Endodermal cell (in vitro differentiated cells): ENCODE results near the gene RCAN3. TPM values are rescaled to one million over a fixed set of nuclear protein-coding genes. Genes with fewer than 3 reads are reported as not detected.
"Not testable (repeated sequence)": the region's sequence is repeated elsewhere in the genome, so short reads cannot be mapped to it uniquely, and the experiment has no call there.

ENCODE experiments used
- DNase-seq: peaks from one replicate; pipeline ENCODE4 v3.0.0-alpha.2; 2017
- H3K27ac ChIP-seq: 2 replicates; pipeline ENCODE4 v1.5.1; 2013; ENCODE audit warnings: mild to moderate bottlenecking, low read depth, low read length, moderate library complexity
- H3K27me3 ChIP-seq: 2 replicates; pipeline ENCODE4 v1.6.1; 2013; ENCODE audit warnings: mild to moderate bottlenecking, low read length, moderate library complexity; ENCODE audit not compliant: insufficient read depth, control insufficient read depth, poor library complexity, severe bottlenecking
- H3K36me3 ChIP-seq: 2 replicates; pipeline ENCODE4 v1.7.0; 2013; ENCODE audit warnings: mild to moderate bottlenecking, low read length, moderate library complexity; ENCODE audit not compliant: control insufficient read depth, insufficient read depth
- H3K4me1 ChIP-seq: one replicate; pipeline ENCODE4 v1.7.0; 2013; ENCODE audit warnings: low read length; ENCODE audit not compliant: control insufficient read depth, insufficient read depth
- H3K4me3 ChIP-seq: 2 replicates; pipeline ENCODE4 v1.5.1; 2013; ENCODE audit warnings: mild to moderate bottlenecking, low read length, moderate library complexity
- H3K9ac ChIP-seq: 2 replicates; pipeline ENCODE4 v1.6.1; 2013; ENCODE audit warnings: mild to moderate bottlenecking, low read length, moderate library complexity; ENCODE audit not compliant: poor library complexity, severe bottlenecking; ENCODE audit errors: extremely low read depth
- H3K9me3 ChIP-seq: 2 replicates; pipeline ENCODE4 v1.6.1; 2013; ENCODE audit warnings: mild to moderate bottlenecking, low read length, moderate library complexity; ENCODE audit not compliant: control insufficient read depth
- H3K27ac Mint-ChIP-seq: 2 replicates; pipeline ENCODE4 v1.8.0; 2020; ENCODE audit warnings: mixed read lengths
- H3K27me3 Mint-ChIP-seq: 2 replicates; pipeline ENCODE4 v1.8.0; 2021; ENCODE audit warnings: mild to moderate bottlenecking, mixed read lengths; ENCODE audit not compliant: insufficient read depth
- H3K36me3 Mint-ChIP-seq: 2 replicates; pipeline ENCODE4 v1.8.0; 2020; ENCODE audit warnings: low read depth, mixed read lengths
- H3K4me1 Mint-ChIP-seq: 2 replicates; pipeline ENCODE4 v1.8.0; 2020; ENCODE audit warnings: mixed read lengths
- H3K4me3 Mint-ChIP-seq: 2 replicates; pipeline ENCODE4 v1.8.0; 2020; ENCODE audit warnings: mild to moderate bottlenecking, moderate library complexity, mixed read lengths
- H3K9me3 Mint-ChIP-seq: 2 replicates; pipeline ENCODE4 v1.8.0; 2020; ENCODE audit warnings: mild to moderate bottlenecking, mixed read lengths
- WGBS, 2 experiments: methylation state at CpG; one replicate each; pipeline versions ENCODE4 v1.1.5 to v1.1.7; 2013; ENCODE audit warnings: missing lambda C conversion rate in 2 of 2, mixed read lengths in 1 of 2; ENCODE audit not compliant: insufficient coverage in 1 of 2, insufficient read length in 1 of 2; 5-methylcytosine and 5-hydroxymethylcytosine counted together
- total RNA-seq, 2 donors: library from RNA; stranded (reverse); fragmentation: NEBNext Ultra II Directional in 1 of 2; extraction: Animal tissue kit (Norgen Biotek cat#: 25700) in 1 of 2; gene quantifications; 2 replicates in 1 of 2; 3 replicates in 1 of 2; pipeline ENCODE4 v1.2.1, GENCODE V29; 2021
- TF ChIP-seq, protein P1 (sequence below): fragments of 200-600 bp; sonication (generic); conservative IDR thresholded peaks from 2 replicates; pipeline ENCODE4 v1.5.0; 2021; ENCODE audit warnings: antibody characterized with exemption, mild to moderate bottlenecking

Gene RCAN3
- total RNA-seq, 2 donors from 2014 or later: 31.9 to 36.8 TPM

DNA sequence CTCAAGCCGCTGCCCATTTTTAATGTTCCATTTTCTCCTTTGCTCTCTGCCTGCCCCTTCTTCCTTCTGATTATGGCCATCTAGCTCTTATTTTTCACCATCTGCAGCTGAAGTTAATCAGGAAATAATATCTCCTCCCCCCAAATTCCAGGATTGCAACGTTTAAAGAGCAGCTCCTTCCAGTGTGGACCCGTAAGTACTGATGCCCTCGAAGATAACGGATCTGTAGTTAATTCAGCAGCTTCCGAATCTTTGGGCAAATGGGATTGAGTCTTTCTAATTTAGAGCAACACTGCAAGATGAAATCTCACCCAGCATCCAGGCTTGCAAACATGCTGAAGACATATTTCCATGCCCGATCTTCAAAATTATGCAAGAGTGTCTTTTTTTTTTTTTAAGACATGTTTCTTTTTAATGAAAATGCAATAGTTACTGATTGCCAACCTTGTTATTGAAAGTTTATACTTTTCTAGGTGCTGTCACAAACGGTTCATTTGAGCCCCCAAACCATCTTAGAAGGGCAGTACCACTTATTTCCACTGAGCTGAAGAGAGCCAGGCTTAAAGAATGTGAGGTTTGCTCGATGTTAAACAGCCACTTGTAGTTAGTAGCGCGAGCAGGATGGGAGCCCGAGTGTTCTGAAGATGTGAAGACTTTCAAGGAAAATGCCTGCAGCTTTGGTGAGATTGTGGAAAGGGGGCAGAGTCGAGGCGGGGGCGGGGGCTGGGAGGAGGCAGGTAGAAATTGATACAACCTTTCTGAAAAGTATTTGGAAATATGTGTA is 10.9 kb upstream of the RCAN3 start:
- H3K27ac Mint-ChIP-seq: no peak overlapping the region
- TF ChIP-seq, protein P1, sequence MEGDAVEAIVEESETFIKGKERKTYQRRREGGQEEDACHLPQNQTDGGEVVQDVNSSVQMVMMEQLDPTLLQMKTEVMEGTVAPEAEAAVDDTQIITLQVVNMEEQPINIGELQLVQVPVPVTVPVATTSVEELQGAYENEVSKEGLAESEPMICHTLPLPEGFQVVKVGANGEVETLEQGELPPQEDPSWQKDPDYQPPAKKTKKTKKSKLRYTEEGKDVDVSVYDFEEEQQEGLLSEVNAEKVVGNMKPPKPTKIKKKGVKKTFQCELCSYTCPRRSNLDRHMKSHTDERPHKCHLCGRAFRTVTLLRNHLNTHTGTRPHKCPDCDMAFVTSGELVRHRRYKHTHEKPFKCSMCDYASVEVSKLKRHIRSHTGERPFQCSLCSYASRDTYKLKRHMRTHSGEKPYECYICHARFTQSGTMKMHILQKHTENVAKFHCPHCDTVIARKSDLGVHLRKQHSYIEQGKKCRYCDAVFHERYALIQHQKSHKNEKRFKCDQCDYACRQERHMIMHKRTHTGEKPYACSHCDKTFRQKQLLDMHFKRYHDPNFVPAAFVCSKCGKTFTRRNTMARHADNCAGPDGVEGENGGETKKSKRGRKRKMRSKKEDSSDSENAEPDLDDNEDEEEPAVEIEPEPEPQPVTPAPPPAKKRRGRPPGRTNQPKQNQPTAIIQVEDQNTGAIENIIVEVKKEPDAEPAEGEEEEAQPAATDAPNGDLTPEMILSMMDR: peak; percentile 43
- Histone ChIP-seq H3K4me3 (no peak overlapping the region), H3K27me3 (no peaks in the 10 kb centered on the region), H3K36me3 (no peaks in the 10 kb centered on the region), H3K9ac (no peak overlapping the region), H3K27ac (no peak overlapping the region), H3K9me3 (peaks cover 9% of the 10 kb centered on the region), H3K4me1 (no peaks in the 10 kb centered on the region)
- H3K27me3 Mint-ChIP-seq: peaks cover 3% of the 10 kb centered on the region
- peaks cover 29% of the 10 kb centered on the region for H3K9me3 Mint-ChIP-seq
- DNase-seq: no peak
- WGBS, 2 experiments: 82 to 84% methylated on average over 13 of the region's 15 CpGs
- peaks cover 3% of the 10 kb centered on the region for H3K36me3 Mint-ChIP-seq
- H3K4me3 Mint-ChIP-seq: no peak overlapping the region
- no peaks in the 10 kb centered on the region for H3K4me1 Mint-ChIP-seq

DNA sequence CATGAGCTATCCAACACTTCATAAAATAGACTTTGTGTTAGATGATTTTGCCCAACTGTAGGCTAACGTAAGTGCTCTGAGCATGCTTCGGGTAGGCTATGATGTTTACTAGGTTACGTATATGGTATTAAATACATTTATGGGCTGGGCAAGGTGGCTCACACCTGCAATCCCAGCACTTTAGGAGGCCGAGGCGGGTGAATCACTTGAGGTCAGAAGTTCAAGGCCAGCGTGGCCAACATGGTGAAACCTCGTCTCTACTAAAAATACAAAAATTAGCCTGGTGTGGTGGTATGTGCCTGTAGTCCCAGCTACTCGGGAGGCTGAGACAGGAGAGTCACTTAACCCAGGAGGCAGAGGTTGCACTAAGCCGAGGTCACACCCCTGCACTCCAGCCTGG is 9.7 kb upstream of the RCAN3 start:
- not testable (repeated sequence) for H3K4me3 ChIP-seq, H3K4me1 ChIP-seq, H3K27ac ChIP-seq, H3K36me3 ChIP-seq, H3K4me3 Mint-ChIP-seq, H3K36me3 Mint-ChIP-seq, H3K27me3 ChIP-seq, H3K4me1 Mint-ChIP-seq, H3K27me3 Mint-ChIP-seq, H3K9ac ChIP-seq, H3K27ac Mint-ChIP-seq, DNase-seq, H3K9me3 ChIP-seq
- H3K9me3 Mint-ChIP-seq: peaks cover 29% of the 10 kb centered on the region
- 94 to 100% methylated on average over 1 to 9 of the region's 9 CpGs for WGBS, 2 experiments

DNA sequence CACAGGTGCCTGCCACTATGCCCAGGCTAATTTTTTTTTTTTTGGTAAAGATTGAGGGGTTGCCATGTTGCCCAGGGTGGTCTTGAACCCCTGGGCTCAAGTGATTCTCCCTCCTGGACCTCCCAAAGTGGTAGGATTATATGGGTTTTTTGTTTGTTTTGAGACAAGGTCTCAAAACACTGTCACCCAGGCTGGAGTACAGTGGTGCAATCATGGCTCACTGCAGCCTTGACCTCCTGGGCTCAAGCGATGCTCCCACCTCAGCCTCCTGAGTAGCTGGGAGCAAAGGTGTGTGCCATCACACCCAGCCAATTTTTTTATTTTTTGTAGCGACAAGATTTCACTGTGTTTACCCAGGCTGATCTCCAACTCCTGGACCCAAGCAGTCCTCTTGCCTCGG is 8.9 kb upstream of the RCAN3 start:
- Mint-ChIP-seq H3K27me3 (peaks cover 3% of the 10 kb centered on the region), H3K27ac (no peak overlapping the region), H3K9me3 (peaks cover 21% of the 10 kb centered on the region), H3K4me1 (peaks cover under 1% of the 10 kb centered on the region), H3K36me3 (peaks cover 3% of the 10 kb centered on the region), H3K4me3 (no peak overlapping the region)
- Histone ChIP-seq H3K36me3 (no peaks in the 10 kb centered on the region), H3K9ac (no peak overlapping the region), H3K4me1 (no peaks in the 10 kb centered on the region), H3K4me3 (no peak overlapping the region), H3K27me3 (no peaks in the 10 kb centered on the region), H3K27ac (no peak overlapping the region), H3K9me3 (peaks cover 9% of the 10 kb centered on the region)
- DNase-seq: no peak
- 98 to 100% methylated on average over 3 of the region's 3 CpGs for WGBS, 2 experiments
- TF ChIP-seq, protein P1: no peak
